ENCODE measurements around the gene IST1.

DNA sequence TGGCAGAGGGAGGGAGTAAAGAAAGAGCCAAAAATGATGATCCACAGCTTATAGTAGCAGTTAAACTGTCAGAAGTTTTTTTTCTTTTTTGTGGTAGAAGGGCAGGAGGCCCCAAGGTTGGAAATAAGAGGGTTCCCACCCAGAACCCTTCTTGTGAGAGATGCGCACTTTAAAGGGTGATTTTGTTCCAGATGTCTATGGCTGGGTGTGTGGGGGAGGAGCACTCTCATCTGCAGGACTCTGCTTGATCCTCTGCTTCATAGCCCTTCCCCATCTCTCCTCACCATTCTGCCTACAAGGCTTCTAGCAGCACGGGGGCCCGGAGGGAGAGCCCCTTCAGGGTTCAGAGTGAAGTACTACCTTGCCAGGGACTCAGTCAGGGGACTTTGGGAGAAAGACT, 43.2 kb upstream of the IST1 start:
- TF ChIP-seq POLR2A (IDR thresholded peaks at IDR 0.05; ENCODE audit: extremely low read depth, insufficient read length) (no peak), MYC (IDR thresholded peaks at IDR 0.05; ENCODE audit: low read depth, low read length) (no peak)
- TF ChIP-seq, protein P1, sequence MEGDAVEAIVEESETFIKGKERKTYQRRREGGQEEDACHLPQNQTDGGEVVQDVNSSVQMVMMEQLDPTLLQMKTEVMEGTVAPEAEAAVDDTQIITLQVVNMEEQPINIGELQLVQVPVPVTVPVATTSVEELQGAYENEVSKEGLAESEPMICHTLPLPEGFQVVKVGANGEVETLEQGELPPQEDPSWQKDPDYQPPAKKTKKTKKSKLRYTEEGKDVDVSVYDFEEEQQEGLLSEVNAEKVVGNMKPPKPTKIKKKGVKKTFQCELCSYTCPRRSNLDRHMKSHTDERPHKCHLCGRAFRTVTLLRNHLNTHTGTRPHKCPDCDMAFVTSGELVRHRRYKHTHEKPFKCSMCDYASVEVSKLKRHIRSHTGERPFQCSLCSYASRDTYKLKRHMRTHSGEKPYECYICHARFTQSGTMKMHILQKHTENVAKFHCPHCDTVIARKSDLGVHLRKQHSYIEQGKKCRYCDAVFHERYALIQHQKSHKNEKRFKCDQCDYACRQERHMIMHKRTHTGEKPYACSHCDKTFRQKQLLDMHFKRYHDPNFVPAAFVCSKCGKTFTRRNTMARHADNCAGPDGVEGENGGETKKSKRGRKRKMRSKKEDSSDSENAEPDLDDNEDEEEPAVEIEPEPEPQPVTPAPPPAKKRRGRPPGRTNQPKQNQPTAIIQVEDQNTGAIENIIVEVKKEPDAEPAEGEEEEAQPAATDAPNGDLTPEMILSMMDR (IDR thresholded peaks at IDR 0.05; ENCODE audit: low read depth, low read length), result no peak
- TF ChIP-seq, protein P2, sequence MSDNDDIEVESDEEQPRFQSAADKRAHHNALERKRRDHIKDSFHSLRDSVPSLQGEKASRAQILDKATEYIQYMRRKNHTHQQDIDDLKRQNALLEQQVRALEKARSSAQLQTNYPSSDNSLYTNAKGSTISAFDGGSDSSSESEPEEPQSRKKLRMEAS (IDR thresholded peaks at IDR 0.05; ENCODE audit: low read depth, low read length), result no peak
